HG02970 (cell line): ENCODE measurements around the gene DPP9.

ENCODE experiments used
- ATAC-seq: cut with Tn5 transposase; IDR thresholded peaks from one replicate; pipeline ENCODE4 v1.9.1; 2021; ENCODE audit warnings: mild to moderate bottlenecking, moderate library complexity, moderate number of reproducible peaks; ENCODE audit not compliant: unreplicated experiment, low FRiP score

Gene DPP9

DNA sequence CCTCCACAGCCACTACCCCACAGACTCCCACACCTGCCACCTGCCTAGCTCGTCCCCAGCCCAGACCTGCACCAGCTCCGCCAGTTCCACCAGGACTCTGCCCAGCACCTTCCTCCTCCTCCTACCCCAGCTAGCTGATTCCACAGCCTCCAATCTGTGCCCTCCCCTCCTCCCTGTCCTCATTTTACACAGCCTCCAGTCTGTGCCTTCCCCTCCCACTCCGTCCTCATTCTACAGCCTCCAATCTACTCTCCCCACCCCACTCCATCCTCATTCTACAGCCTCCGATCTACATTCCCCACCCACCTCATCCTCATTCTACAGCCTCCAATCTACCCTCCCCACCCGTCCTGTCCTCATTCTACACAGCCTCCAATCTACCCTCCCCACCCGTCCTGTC, 60.8 kb downstream of the DPP9 start:
- no peak for ATAC-seq

DNA sequence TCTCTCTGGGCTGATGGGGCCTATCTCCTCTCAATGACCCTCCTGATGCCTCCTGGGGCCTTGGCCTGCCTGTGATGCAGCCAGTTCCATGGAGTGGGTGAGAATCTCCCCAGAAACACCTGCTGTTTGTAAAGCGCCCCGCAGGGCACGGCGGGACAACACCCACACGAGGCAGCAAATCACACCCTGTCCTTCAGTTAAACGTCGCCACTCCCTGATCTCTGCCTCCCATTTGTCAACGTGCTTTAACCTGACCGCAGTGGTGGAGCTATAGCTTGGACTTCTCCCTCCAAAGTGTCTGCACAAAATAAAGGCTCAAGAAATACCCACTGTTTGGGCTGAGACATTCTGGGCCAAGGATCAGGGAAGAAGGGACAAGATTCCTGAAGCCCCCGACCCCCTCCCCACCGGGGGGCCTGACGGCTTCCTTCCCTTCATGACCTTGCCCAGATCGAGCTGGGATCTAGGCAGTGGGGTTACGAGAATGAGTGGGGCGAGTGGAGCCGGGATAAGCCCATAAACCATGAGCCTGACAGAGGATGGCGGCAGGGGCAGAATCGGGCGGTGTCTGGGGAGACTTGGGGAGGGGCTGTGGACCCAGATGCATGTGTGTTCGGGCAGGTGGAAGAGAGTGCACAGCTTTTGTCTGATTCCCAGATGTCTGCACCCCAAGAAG, 61.5 kb downstream of the DPP9 start:
- ATAC-seq = no peak

DNA sequence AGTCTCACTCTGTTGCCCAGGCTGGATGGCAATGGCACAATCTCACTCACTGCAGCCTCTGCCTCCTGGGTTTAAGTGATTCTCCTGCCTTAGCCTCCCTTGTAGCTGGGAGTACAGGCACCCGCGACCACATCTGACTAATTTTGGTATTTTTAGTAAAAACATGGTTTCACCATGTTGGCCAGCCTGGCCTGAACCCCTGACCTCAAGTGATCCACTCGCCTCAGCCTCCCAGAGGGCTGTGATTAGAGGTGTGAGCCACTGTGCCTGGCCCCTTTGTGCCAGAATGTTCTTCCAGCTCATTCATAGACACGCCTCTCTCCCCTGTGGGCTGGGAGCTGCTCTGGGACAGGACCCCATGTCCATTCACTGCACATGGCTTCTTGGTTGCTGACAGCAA, 62.6 kb downstream of the DPP9 start:
- no peak for ATAC-seq

DNA sequence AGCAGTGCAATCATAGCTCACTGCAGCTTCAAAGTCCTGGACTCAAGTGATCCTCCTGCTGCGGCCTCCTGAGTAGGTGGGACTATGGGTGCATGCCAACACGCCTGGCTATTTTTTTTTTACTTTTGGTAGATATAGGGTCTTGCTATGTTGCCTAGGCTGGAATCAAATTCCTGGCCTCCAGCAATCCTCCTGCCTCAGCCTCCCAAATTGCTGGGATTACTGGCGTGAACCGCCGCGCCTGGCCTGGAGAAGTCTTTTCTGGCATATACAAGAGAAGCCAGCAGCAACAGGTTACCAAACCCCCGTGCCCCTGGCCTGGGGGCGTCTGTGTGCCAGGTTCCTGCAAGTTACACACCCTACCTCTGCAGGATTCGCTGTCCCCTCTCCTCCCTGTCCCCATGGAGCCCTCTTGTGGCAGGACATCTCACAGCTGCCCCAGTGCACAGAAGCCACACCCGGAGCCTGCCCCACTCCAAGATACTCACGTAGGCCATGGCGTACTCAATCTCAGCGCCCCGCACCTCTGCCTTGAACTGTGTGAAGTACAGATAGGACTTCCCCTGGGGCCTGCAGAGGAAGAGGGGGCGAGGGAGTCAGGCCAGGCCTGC, 63.4 kb downstream of the DPP9 start:
- ATAC-seq = no peak

DNA sequence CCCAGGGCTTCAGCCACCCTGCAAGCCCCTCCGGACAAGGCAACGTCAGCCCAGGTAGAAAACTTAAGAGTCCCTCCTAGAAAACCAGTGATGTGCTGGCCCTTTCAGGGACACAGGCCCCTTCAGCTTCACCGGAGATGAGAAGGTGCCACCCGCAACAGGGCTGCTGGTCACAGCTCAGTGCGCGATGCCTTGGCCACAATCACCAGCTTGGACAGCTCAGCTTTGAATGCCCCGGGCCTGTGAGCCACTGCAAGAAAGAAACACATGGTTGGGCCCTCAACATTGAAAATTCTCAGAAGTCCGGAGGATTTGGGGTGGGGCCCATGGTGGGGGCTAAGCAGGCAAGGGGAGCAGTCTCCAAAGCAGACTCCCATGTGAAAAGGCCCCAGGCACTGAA, 65.8 kb downstream of the DPP9 start:
- ATAC-seq = no peak

DNA sequence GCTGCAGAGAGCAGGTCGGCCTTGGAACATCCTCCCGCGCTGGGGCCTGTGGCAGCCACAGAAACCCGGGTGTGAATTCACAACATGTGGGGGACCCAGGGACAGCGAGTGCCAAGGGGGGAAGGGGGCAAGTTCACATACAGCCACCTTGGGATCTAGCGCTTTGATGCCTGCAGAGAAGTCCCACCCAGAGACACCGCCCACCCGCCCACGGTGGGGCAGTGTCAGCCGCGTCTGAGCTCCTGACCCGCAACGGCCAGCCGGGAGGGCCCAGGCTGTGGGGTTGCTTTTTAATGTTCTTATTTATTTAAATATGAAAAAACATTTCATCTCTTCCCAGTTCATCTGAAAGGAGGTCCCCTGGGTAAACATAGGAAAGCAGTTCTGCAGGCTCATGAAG, 66.4 kb downstream of the DPP9 start:
- no peak for ATAC-seq

DNA sequence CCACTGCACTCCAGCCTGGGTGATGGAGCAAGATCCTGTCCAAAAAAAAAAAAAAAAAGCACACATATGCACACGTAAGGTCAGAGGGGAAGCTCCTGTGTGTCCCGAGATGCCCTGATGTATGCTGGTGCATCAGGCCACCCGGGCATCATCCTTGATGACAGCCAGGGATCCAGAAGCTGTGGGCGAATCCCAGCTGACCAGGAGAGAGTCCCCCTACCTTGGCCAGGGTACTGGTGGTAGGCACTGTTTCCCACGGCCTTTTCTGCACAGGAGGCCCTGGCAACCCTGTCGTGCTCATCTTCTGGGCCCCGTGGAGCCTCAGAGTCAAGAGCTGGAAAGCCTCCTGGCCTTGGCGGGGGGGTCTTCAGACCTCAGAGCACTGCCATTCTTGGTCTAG, 67.5 kb downstream of the DPP9 start:
- ATAC-seq = no peak

DNA sequence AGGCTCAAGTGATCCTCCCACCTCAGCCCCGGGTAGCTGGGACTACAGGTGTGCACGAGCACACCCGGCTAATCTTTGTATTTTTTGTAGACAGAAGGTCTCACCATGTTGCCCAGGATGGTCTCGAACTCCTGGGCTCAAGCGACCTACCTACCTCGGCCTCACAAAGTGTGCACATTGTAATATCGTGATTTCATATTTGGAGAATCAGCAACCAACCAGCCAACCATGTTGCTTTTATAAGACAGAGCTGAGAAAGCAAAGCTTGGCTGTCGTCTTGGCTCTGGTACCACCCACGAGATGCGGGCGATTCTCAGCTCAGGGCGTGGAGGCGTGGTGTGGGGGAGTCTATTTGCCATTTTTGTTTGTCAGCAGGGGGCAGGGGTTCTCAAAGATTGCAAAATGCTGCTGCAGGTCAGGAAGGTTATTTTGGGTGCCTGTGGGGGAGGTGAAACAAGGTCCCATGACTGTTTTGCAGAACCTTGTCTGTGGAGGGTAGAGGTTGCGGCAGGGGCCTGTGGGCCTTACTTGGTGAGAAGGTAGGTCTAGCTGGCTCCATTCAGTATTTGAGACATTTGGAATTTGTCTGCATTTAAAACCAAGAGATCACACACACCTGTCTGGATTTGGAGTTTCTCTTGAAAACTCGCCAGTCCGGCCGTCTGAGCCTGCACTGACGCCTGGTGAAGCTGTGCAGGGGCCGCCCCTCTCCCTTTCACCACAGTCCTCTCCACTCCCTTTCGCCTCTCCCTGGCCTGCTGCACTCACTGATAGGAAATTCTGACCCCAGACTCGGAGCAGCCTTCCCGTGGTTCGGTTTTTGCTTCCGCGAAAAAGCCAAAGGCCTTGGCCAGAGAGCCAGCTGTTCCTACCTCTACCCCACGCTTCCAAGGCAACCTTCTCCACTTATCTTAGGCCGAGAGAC, 68.9 kb downstream of the DPP9 start:
- no peak for ATAC-seq

DNA sequence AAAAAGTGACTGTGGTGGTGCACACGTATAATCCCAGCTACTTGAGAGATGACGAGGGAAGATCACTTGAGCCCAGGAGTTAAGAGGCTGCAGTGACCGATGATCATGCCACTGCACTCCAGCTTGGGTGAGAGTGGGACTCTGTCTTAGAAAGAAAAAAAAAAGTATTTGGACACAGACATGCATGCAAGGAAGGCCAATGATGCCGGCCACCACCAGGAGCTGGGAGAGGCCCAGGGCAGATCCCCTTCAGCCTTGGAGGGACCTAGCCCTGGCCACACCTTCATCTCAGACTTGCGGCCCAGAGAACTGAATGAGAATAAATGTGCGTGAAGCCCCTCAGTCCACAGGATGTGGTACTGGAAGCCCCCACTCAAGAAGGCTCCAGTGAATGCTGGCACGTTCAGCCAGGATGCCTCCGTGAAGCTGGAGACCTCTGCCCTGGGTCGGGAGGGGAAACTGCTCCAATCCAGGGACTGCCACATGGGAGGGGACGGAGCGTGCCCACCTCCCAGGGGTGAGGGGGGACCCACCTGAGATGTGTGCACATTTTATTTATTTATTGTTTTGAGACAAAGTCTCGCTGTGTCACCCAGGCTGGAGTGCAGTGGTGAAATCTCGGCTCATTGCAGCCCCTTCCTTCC, 69.7 kb downstream of the DPP9 start:
- ATAC-seq = no peak

DNA sequence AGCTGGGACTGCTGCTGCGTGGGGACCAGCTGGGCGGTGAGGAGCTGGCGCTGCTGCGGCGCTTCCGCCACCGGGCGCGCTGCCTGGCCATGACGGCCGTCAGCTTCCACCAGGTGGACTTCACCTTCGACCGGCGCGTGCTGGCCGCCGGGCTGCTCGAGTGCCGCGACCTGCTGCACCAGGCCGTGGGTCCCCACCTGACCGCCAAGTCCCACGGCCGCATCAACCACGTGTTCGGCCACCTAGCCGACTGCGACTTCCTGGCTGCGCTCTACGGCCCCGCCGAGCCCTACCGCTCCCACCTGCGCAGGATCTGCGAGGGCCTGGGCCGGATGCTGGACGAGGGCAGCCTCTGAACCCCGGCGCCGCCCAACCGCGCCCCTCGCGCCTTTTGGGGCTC, 71.6 kb downstream of the DPP9 start:
- no peak for ATAC-seq

DNA sequence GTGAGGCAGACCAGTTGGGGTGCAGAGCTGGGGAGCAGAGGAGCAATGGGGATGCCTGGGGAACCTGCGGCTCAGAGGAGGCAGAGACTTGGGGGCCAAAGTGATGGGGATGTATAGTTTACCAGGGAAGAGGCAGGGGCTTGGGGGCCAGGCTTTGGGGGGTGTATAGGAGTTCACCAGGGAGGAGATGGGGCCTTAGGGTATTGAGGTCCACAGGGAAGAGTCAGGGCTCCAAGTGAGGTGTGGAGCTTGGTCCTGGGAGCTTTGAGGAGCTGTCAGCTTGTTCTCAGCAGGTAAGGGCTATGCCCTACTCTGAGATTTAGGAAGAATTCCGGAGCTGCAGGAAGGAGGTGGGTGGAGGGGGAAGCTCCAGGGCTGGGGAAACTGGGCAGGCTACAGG, 73.5 kb downstream of the DPP9 start:
- no peak for ATAC-seq

DNA sequence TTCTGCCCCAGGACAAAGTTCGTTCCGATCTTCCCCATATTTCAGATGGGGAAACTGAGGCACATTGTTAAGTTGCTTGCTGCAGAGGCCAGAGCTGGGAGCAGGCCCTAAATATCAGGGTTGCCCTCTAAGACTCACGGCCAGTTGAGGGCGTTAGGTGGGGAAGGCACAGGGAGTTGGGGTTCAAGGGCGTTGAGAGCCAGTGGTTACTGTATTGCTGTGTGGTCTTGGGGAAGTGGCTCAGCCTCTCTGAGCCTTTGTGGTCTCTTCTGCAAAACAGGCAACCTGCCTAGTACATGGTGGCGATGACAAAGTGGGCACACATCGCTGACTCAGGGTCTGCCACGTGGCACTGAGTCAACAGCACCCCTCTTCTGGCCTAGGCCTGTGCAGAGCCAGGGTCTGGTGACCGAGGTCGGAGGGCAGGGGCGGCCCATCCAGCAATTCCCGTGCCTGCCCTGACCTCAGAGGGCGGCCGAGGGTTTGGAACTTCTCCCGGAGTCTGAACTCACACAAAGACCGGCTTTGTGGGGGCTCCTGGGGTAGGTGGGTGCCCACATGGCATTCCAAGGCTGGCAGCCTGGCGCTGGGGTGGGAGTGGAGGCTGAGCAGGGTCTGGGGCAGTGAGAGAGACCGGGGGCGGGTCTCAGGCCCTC, 74.1 kb downstream of the DPP9 start:
- ATAC-seq = no peak

DNA sequence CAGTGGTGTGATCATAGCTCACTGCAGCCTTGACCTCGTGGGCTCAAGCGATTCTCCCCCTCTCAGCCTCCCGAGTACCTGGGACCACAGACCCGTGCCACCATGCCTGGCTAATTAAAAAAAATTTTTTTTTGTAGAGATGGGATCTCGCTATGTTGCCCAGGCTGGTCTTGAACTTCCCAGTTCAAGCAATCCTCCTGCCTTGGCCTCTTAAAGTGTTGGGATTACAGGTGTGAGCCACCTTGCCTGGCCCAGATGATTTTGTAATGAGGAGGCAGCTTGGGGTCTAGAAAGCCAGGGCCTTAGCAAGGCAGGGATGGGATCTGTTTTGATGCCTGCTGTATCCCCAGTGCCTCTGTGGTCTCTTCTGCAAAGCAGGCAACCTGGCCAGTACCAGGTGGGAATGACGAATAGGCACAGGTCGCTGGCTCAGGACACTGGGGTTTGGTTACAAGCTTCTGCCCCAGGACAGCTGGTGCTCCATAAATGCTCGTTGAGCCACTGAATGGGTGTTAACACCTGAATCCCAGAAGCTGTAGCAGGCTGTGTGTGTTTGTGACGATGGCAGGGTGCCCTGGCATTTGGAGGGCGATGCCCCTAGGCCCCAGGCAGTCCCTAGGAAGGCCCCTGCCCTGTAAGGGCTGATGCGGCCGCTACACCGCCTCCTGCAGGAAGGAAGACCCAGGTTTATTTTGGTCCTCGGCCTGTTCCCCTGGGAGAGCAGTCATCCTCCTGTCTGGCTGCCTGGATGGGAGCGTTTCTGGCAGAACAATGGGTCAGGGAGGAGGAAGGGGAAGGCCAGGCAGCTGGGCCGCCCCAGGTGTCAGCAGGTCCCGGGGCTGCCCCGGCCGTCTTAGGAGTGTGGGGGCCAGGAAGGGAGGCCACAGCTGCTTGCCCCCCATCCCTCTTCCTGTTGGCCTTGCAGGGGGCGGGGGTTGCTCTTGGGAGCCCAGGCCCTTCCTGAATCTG, 75.7 kb downstream of the DPP9 start:
- ATAC-seq = no peak

DNA sequence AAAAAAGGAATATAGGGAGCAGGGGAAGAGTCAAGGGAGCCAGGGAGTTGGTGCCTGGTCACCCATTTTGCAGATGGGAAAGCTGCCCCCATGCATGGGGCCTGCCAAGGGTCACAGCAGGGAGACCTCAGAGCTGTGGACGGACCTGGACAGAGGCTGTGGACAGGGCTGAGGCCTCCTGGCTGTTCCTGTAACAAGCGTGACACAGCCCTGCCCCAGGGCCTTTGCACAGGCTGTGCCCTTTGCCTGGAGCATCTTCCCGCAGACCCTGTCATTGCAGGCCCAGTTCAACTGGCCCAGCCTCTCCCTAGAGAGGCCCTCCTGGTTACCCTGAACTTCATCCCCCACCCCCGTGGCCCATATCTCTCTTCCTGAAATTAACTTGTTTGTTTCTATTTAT, 77.9 kb downstream of the DPP9 start:
- ATAC-seq = no peak

DNA sequence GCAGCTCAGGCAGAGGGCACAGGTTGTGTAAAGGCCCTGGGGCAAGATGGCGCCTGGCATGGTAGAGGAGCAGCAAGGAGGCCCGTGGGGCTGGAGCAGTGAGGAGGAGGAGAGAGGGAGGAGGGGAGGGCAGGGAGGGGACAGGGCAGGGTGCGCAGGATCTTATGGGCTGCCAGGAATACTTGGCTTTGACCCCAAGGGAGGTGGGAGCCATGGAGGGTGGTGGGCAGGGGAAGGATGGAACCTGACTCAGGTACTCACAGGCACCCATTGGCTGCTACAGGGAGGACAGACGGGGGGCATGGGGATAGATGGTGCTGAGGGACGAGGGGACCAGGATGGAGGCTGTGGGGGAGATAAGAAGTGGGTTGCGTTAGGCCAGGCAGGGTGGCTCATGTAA, 81.0 kb downstream of the DPP9 start:
- no peak for ATAC-seq

DNA sequence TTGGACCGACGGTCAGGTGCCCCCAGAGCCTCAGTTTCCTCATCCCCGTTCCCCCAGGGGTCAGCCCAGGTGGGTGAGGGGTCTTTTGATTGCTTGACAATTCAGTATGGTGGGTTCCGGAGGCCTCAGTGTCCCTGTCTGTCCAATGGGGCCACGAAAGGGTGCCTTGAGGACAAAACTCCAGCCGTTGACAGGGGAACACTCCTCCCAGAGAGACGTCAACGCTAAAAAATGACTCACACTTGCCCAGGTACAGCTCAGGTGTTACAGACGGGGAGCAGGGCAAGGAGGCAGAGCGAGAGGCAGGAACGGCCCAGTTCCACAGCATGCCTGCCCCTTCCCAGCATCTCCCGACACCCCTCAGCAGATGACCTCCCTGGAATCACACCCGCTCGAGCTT, 82.5 kb downstream of the DPP9 start:
- no peak for ATAC-seq

DNA sequence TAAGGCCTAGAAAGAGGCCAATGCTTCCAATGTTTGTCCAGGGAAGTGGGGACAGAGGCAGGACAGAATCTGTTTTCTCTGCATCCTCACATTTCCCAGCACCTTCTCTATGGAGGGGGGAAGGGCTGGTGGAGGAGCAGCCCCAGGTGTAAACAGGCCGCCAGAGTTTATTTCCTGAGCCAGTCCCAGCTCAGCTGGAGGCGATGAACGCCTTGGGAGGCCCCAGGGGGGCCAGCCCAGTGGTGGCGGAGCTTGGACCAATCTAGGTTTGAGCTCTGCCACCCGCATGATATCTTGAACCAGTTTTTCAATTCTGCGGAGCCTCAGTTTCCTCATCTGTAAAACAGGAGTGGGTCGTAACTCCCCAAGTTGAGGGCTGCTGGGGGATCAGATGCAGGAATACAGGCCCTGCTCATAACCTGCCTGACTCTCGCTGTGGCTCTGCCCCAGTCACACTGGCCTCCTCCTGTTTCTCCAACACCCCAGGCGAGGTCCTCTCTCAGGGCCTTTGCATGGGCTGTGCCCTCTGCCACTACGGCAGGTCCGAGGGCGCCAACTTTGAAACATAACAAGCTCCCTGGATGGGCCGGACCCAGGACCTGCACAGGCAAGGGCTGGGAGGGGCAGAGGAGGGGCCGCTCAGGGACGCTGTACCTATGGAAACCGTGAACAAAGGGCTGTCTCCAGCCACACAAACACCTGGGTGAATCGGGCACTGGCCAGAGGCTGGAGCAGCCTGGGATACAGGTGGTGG, 83.2 kb downstream of the DPP9 start:
- no peak for ATAC-seq

DNA sequence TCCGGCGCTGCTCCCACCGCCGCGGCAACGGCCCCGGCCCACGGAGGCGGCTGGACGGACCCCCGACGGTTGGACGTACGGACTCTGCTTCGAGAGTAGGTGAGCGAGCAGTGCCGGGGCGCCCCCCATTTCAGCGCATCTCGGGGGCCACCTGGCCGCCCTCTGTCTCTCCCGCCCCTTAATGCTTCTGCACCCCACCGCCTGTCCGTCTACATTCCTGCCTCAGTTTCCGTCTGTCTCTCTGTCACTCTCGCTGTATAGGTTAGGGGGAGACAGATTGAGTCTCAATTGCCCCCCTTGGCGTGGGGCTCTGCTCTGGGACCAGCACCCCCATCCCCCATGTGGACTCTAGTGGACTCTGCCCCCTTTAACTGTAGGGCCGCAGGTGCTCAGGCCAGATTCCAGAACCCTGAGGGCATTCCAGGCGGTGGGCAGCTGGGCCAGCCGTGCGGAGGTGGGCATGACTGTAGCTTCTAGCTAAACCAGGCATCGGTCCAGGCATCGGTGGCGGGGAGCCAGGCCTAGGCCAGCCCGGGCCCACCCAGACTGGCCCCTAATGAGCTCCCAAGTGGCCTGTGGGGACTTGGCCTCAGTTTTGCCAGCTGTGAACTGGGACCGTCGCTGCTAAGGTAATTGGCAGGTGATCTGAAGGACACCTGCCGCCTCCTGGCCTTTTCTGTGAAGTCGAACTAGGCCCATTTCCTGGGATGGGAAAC, 84.0 kb downstream of the DPP9 start:
- peak; percentile 6 for ATAC-seq
